CD14-positive monocyte (primary cell): Measurements from ENCODE around the gene BUD23. TPM values are rescaled to one million over a fixed set of nuclear protein-coding genes. Genes with fewer than 3 reads are reported as not detected.

Source experiments
- DNase-seq, 3 donors: peaks; one replicate each; pipeline ENCODE4 v3.0.0-alpha.2; 2011 to 2022
- H2AFZ ChIP-seq: 2 replicates; pipeline ENCODE4 v1.6.0; 2012; ENCODE audit warnings: mild to moderate bottlenecking, low read depth, low read length, inconsistent platforms; ENCODE audit not compliant: insufficient read depth, poor library complexity, severe bottlenecking
- H3K27ac ChIP-seq, 2 donors: 1 replicate in 1 of 2; 2 replicates in 1 of 2; pipeline ENCODE4 v1.5.1; 2012 to 2013; ENCODE audit warnings: low read length in 2 of 2, control low read depth in 1 of 2, inconsistent platforms in 1 of 2, low read depth in 1 of 2, mild to moderate bottlenecking in 1 of 2
- H3K27me3 ChIP-seq, 2 donors: one replicate each; pipeline versions ENCODE4 v1.6.0 to v1.6.1; 2011 to 2013; ENCODE audit warnings: low read length in 2 of 2; ENCODE audit not compliant: control insufficient read depth in 2 of 2, insufficient read depth in 2 of 2
- H3K36me3 ChIP-seq, 2 donors: replicated peaks in 1 of 2; 1 replicate in 1 of 2; 2 replicates in 1 of 2; pipeline versions ENCODE4 v1.5.1 to v1.6.1; 2012 to 2013; ENCODE audit warnings: low read length in 2 of 2, control low read depth in 1 of 2, inconsistent platforms in 1 of 2, mild to moderate bottlenecking in 1 of 2; ENCODE audit not compliant: insufficient read depth in 2 of 2, control insufficient read depth in 1 of 2
- H3K4me1 ChIP-seq, 2 donors: 1 replicate in 1 of 2; 2 replicates in 1 of 2; pipeline versions ENCODE4 v1.5.1 to v1.6.1; 2012 to 2013; ENCODE audit warnings: low read length in 2 of 2, control low read depth in 1 of 2, inconsistent platforms in 1 of 2, mild to moderate bottlenecking in 1 of 2, moderate library complexity in 1 of 2; ENCODE audit not compliant: insufficient read depth in 2 of 2, control insufficient read depth in 1 of 2
- H3K4me2 ChIP-seq: replicated peaks from 2 replicates; pipeline ENCODE3; 2012; ENCODE audit warnings: low read length, moderate library complexity, mild to moderate bottlenecking; ENCODE audit not compliant: poor library complexity, severe bottlenecking; ENCODE audit errors: extremely low read depth
- H3K4me3 ChIP-seq, 3 experiments: fragments of 200-600 bp in 1 of 3; sonication (generic) in 1 of 3; replicated peaks in 1 of 3; 1 replicate in 2 of 3; 2 replicates in 1 of 3; pipeline ENCODE4 v1.5.1; 2011 to 2013; ENCODE audit warnings: low read length in 3 of 3, mild to moderate bottlenecking in 3 of 3, control low read depth in 2 of 3, low read depth in 2 of 3, inconsistent platforms in 1 of 3, moderate library complexity in 1 of 3
- H3K79me2 ChIP-seq: 2 replicates; pipeline ENCODE4 v1.6.0; 2012; ENCODE audit warnings: mild to moderate bottlenecking, control low read depth, inconsistent platforms, low read length, moderate library complexity; ENCODE audit not compliant: insufficient read depth
- H3K9ac ChIP-seq: 2 replicates; pipeline ENCODE4 v1.6.0; 2017; ENCODE audit warnings: low read length, mild to moderate bottlenecking; ENCODE audit not compliant: insufficient read depth, poor library complexity, severe bottlenecking
- H3K9me3 ChIP-seq, 2 donors: replicated peaks in 1 of 2; 1 replicate in 1 of 2; 2 replicates in 1 of 2; pipeline versions ENCODE4 v1.5.1 to v1.6.1; 2012 to 2013; ENCODE audit warnings: low read length in 2 of 2, control low read depth in 1 of 2; ENCODE audit not compliant: control insufficient read depth in 1 of 2, insufficient read depth in 1 of 2
- H4K20me1 ChIP-seq: 2 replicates; pipeline ENCODE4 v1.6.0; 2012; ENCODE audit warnings: mild to moderate bottlenecking, low read length, control low read depth, moderate library complexity; ENCODE audit not compliant: insufficient read depth
- H3K27ac Mint-ChIP-seq, 7 donors: one replicate each; pipeline ENCODE4 v1.8.0; 2020; ENCODE audit warnings: mild to moderate bottlenecking in 7 of 7, mixed read lengths in 7 of 7, moderate library complexity in 6 of 7, inconsistent platforms in 2 of 7
- H3K27me3 Mint-ChIP-seq, 3 donors: one replicate each; pipeline ENCODE4 v1.8.0; 2021 to 2022; ENCODE audit warnings: low read depth in 3 of 3, mild to moderate bottlenecking in 3 of 3, mixed read lengths in 3 of 3, moderate library complexity in 3 of 3, inconsistent platforms in 1 of 3
- H3K36me3 Mint-ChIP-seq, 2 donors: one replicate each; pipeline ENCODE4 v1.8.0; 2020; ENCODE audit warnings: mixed read lengths in 2 of 2, inconsistent platforms in 1 of 2, mild to moderate bottlenecking in 1 of 2
- H3K4me1 Mint-ChIP-seq: one replicate; pipeline ENCODE4 v1.8.0; 2020; ENCODE audit warnings: mild to moderate bottlenecking, mixed read lengths
- H3K4me3 Mint-ChIP-seq, 2 donors: one replicate each; pipeline ENCODE4 v1.8.0; 2020; ENCODE audit warnings: mild to moderate bottlenecking in 2 of 2, mixed read lengths in 2 of 2, moderate library complexity in 1 of 2
- H3K9me3 Mint-ChIP-seq, 7 donors: one replicate each; pipeline ENCODE4 v1.8.0; 2020 to 2022; ENCODE audit warnings: mixed read lengths in 7 of 7, mild to moderate bottlenecking in 6 of 7, moderate library complexity in 6 of 7, inconsistent platforms in 2 of 7
- WGBS: methylation state at CpG from one replicate; pipeline ENCODE4 v1.1.5; 2013; ENCODE audit warnings: missing lambda C conversion rate; ENCODE audit not compliant: insufficient coverage; 5-methylcytosine and 5-hydroxymethylcytosine counted together
- intact Hi-C, 2 donors: fragments of 100-400 bp; cut with micrococcal nuclease; formaldehyde crosslinking; loops; one replicate each; pipeline versions ENCODE4 v1.15.0 to v1.15.1; 2023
- polyA minus RNA-seq: library from RNA; depleted of rRNA, polyadenylated mRNA; stranded (reverse); fragments of >200 nt; gene quantifications from 2 replicates; pipeline ENCODE4 v1.2.3, GENCODE V29; 2012
- polyA plus RNA-seq, 3 donors: library from polyadenylated mRNA; depleted of rRNA in 1 of 3; unstranded in 2 of 3; stranded (reverse) in 1 of 3; fragments of 300-500 nt in 2 of 3; fragments of >200 nt in 1 of 3; fragmentation: Illumina TruSeq in 2 of 3; gene quantifications; 1 replicate in 2 of 3; 2 replicates in 1 of 3; pipeline ENCODE4 v1.2.3, GENCODE V29; 2012 to 2021
- total RNA-seq, 12 experiments: library from RNA in 1 of 12; stranded (reverse) in 1 of 12; fragments of 120-200 nt in 1 of 12; gene quantifications; one replicate each; pipeline ENCODE4 v1.2.4 and lab custom pipeline; 2013 to 2026; ENCODE audit warnings: mixed read lengths in 6 of 12, inconsistent platforms in 1 of 12
- TF ChIP-seq, protein P1 (sequence below): fragments of 200-600 bp; IDR thresholded peaks from one replicate; pipeline ENCODE4 v1.8.0; 2022; ENCODE audit warnings: antibody characterized with exemption, mild to moderate bottlenecking

The BUD23 gene
- total RNA-seq (2013), result 20.7 TPM
- polyA plus RNA-seq, result 10 to 100 TPM; 44.5 to 51.9 (median 51.1) TPM
- 12.1 and 17.2 TPM in 2 replicates for polyA minus RNA-seq
- 6.0 to 25.6 (median 19.9) reads per million in 11 experiments for total RNA-seq (lab: John Stamatoyannopoulos, UW)

GRCh38 chr7:73683056-73683787, at the start of gene BUD23, which contains the start of gene DNAJC30:
TSS of gene BUD23 (plus strand) at chr7:73683597. CDS start at chr7:73683626, 29 bp downstream.
TSS of gene DNAJC30 (minus strand) at chr7:73683453. CDS start at chr7:73683423, 30 bp downstream.
- DNase-seq, result peak; percentile 91 to 96 (median 93)
- peaks cover 50% of the 10 kb centered on the region for H3K79me2 ChIP-seq
- Mint-ChIP-seq H3K36me3 (peaks cover 33 to 44% of the 10 kb centered on the region in 2 donors), H3K9me3 (peaks cover 0 to 2% (median 0%) of the 10 kb centered on the region in 7 donors), H3K27me3 (peaks cover 0 to 1% (median 0%) of the 10 kb centered on the region in 3 donors), H3K4me1 (peaks cover 22% of the 10 kb centered on the region), H3K27ac (peak within 1 kb of the TSS; percentile 89 to 98 (median 93)), H3K4me3 (peak within 1 kb of the TSS; percentile 97 to 98)
- peak within 1 kb of the TSS; percentile 95 for H3K4me2 ChIP-seq
- 0% methylated on average over 66 of the region's 68 CpGs for WGBS
- no peaks in the 10 kb centered on the region for H3K9me3 ChIP-seq
- peak within 1 kb of the TSS; percentile 90 for H3K9ac ChIP-seq
- peak within 1 kb of the TSS; percentile 23 to 93 for H3K27ac ChIP-seq
- intact Hi-C loops, result loop anchor here (5.0 to 10.0 kb wide), 2 partner anchors 54 to 758 kb away; partner anchors contain the start of genes ABHD11 (in 2 of the 2) and POM121 (in 1 of the 2)
- H3K27me3 ChIP-seq, result no peaks in the 10 kb centered on the region
- peak within 1 kb of the TSS; percentile 95 for H2AFZ ChIP-seq
- H3K4me1 ChIP-seq, result peaks cover 19 to 30% of the 10 kb centered on the region in 2 donors
- H4K20me1 ChIP-seq, result peaks cover 19% of the 10 kb centered on the region
- peak within 1 kb of the TSS; percentile 74 to 97 (median 96) for H3K4me3 ChIP-seq
- peaks cover 13 to 39% of the 10 kb centered on the region in 2 donors for H3K36me3 ChIP-seq
- TF ChIP-seq, protein P1, sequence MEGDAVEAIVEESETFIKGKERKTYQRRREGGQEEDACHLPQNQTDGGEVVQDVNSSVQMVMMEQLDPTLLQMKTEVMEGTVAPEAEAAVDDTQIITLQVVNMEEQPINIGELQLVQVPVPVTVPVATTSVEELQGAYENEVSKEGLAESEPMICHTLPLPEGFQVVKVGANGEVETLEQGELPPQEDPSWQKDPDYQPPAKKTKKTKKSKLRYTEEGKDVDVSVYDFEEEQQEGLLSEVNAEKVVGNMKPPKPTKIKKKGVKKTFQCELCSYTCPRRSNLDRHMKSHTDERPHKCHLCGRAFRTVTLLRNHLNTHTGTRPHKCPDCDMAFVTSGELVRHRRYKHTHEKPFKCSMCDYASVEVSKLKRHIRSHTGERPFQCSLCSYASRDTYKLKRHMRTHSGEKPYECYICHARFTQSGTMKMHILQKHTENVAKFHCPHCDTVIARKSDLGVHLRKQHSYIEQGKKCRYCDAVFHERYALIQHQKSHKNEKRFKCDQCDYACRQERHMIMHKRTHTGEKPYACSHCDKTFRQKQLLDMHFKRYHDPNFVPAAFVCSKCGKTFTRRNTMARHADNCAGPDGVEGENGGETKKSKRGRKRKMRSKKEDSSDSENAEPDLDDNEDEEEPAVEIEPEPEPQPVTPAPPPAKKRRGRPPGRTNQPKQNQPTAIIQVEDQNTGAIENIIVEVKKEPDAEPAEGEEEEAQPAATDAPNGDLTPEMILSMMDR, result no peak

DNA sequence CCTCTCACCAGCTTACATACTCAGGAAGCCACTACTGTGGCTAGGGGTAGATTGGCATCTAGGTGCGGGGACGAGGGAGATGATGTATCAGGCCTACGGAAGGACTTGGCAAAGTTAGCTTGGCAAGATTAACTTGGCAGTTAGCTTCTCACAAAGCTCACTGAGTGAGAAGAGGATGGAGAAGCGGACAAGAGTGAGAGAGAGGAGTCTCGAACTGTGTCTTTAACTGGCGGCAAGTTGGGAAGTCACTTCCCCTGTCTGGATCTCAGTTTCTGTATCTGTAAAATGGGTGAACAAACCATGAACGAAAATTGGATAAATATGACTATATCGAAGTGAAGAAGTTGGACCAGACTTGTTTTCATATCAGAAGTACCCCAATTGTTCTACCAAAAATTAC, 49.6 kb upstream of the BUD23 start:
- 80% methylated on average over 1 of the region's 8 CpGs for WGBS
- H3K27ac Mint-ChIP-seq, result no peak overlapping the region
- peaks cover 14% of the 10 kb centered on the region for H3K4me1 Mint-ChIP-seq
- intact Hi-C loops, result no loop called here
- no peak overlapping the region for H3K4me2 ChIP-seq
- H3K27me3 ChIP-seq, result peaks cover 0 to 19% of the 10 kb centered on the region in 2 donors
- no peak overlapping the region for H3K27ac ChIP-seq
- H3K79me2 ChIP-seq, result no peaks in the 10 kb centered on the region
- no peaks in the 10 kb centered on the region for H3K36me3 ChIP-seq
- H3K4me3 ChIP-seq, result no peak overlapping the region
- no peaks in the 10 kb centered on the region for H3K36me3 Mint-ChIP-seq
- H3K9me3 Mint-ChIP-seq, result peaks cover 0 to 4% (median 1%) of the 10 kb centered on the region in 7 donors
- no peak overlapping the region for H2AFZ ChIP-seq
- no peaks in the 10 kb centered on the region for H3K9me3 ChIP-seq
- peaks cover 11 to 17% of the 10 kb centered on the region in 2 donors for H3K4me1 ChIP-seq
- H3K27me3 Mint-ChIP-seq, result peaks cover 23 to 56% (median 52%) of the 10 kb centered on the region in 3 donors
- TF ChIP-seq, protein P1, result no peak
- no peaks in the 10 kb centered on the region for H4K20me1 ChIP-seq
- no peak overlapping the region for H3K9ac ChIP-seq
- H3K4me3 Mint-ChIP-seq, result peak overlapping the region in 1 of 2 donors; percentile 76
- DNase-seq, result no peak
